ENCODE results near the gene POC1B. TPM values are rescaled to one million over a fixed set of nuclear protein-coding genes. Genes with fewer than 3 reads are reported as not detected.

POC1B gene
- total RNA-seq, result 10 to 100 TPM; 26.6 to 27.0 TPM
- long read RNA-seq, transcript POC1B-201 (12 exons, 3,001 nt), result major isoform, 7 of 38 reads
- long read RNA-seq, partial matches to known transcripts, result 4 of 38 reads
- long read RNA-seq, other reads (novel, unspliced or antisense), result 20 of 38 reads

GRCh38 chr12:89525824-89526770, at the start of gene POC1B:
Gene POC1B (minus strand): TSS chr12:89526047. CDS start chr12:89525895, 152 bp downstream.
- intact Hi-C loops (cut with DNase I, micrococcal nuclease), result loop anchor here (5.0 to 10.0 kb wide), 4 partner anchors 51 to 511 kb away; no protein-coding TSS in a partner anchor
- ATAC-seq (peak; percentile 67), DNase-seq (peak; percentile 83 to 87)

- intact Hi-C loops (cut with DNase I, micrococcal nuclease), result no loop called here
- ATAC-seq (no peak), DNase-seq (no peak)
These were observed 49.5 kb upstream of the POC1B start for GRCh38 chr12:89575374-89575773.

GRCh38 chr12:89574736-89575208, 48.9 kb upstream of the POC1B start:
- no peak for DNase-seq
- intact Hi-C loops (cut with DNase I, micrococcal nuclease), result no loop called here
- ATAC-seq, result no peak

GRCh38 chr12:89573051-89573810, 47.4 kb upstream of the POC1B start:
- ATAC-seq (no peak), DNase-seq (no peak)
- intact Hi-C loops (cut with DNase I, micrococcal nuclease), result no loop called here

GRCh38 chr12:89571491-89572195, 45.8 kb upstream of the POC1B start:
- ATAC-seq, result no peak
- intact Hi-C loops (cut with DNase I, micrococcal nuclease), result no loop called here
- no peak for DNase-seq

- intact Hi-C loops (cut with DNase I, micrococcal nuclease), result no loop called here
- DNase-seq, result no peak
- no peak for ATAC-seq
These were observed 42.6 kb upstream of the POC1B start for GRCh38 chr12:89568484-89568883.

GRCh38 chr12:89567691-89568239, 41.9 kb upstream of the POC1B start:
- intact Hi-C loops (cut with DNase I, micrococcal nuclease), result no loop called here

GRCh38 chr12:89566615-89567014, 40.8 kb upstream of the POC1B start:
- intact Hi-C loops (cut with DNase I, micrococcal nuclease), result no loop called here
- DNase-seq, result no peak
- ATAC-seq, result no peak

More at GRCh38 chr12:89567691-89568239, 41.9 kb upstream of the POC1B start:
- DNase-seq (no peak), ATAC-seq (no peak)

GRCh38 chr12:89565002-89565401, 39.2 kb upstream of the POC1B start:
- DNase-seq (no peak), ATAC-seq (no peak)
- intact Hi-C loops (cut with DNase I, micrococcal nuclease), result no loop called here

- intact Hi-C loops (cut with DNase I, micrococcal nuclease), result no loop called here
- DNase-seq, result no peak
- ATAC-seq, result no peak
These were observed 33.9 kb upstream of the POC1B start for GRCh38 chr12:89559753-89560152.

- no peak for DNase-seq
- intact Hi-C loops (cut with DNase I, micrococcal nuclease), result no loop called here
- ATAC-seq, result no peak
These were observed 31.1 kb upstream of the POC1B start for GRCh38 chr12:89556976-89557375.

- DNase-seq (no peak), ATAC-seq (no peak)
- intact Hi-C loops (cut with DNase I, micrococcal nuclease), result no loop called here
These were observed 26.5 kb upstream of the POC1B start for GRCh38 chr12:89552376-89552775.

- ATAC-seq (no peak), DNase-seq (no peak)
- intact Hi-C loops (cut with DNase I, micrococcal nuclease), result no loop called here
These were observed 25.9 kb upstream of the POC1B start for GRCh38 chr12:89551747-89552146.

- intact Hi-C loops (cut with DNase I, micrococcal nuclease), result no loop called here
- no peak for DNase-seq
These were observed 21.3 kb upstream of the POC1B start for GRCh38 chr12:89547101-89547500.

GRCh38 chr12:89546151-89546550, 20.3 kb upstream of the POC1B start:
- no peak for ATAC-seq
- intact Hi-C loops (cut with DNase I, micrococcal nuclease), result no loop called here

More at GRCh38 chr12:89547101-89547500, 21.3 kb upstream of the POC1B start:
- ATAC-seq, result no peak

GRCh38 chr12:89544681-89545184, 18.9 kb upstream of the POC1B start:
- intact Hi-C loops (cut with DNase I, micrococcal nuclease), result no loop called here
- peak in 1 of 2 donors; percentile 40 for DNase-seq

More at GRCh38 chr12:89546151-89546550, 20.3 kb upstream of the POC1B start:
- no peak for DNase-seq

GRCh38 chr12:89544022-89544421, 18.2 kb upstream of the POC1B start:
- no peak for ATAC-seq
- DNase-seq, result no peak
- intact Hi-C loops (cut with DNase I, micrococcal nuclease), result no loop called here

More at GRCh38 chr12:89544681-89545184, 18.9 kb upstream of the POC1B start:
- ATAC-seq, result peak; percentile 65

GRCh38 chr12:89542912-89543592, 17.2 kb upstream of the POC1B start:
- intact Hi-C loops (cut with DNase I, micrococcal nuclease), result no loop called here

More at GRCh38 chr12:89542912-89543592, 17.2 kb upstream of the POC1B start:
- peak; percentile 89 for ATAC-seq
- peak; percentile 67 to 80 for DNase-seq
